ENCODE measurements around the gene GIT2. TPM values are rescaled to one million over a fixed set of nuclear protein-coding genes. Genes with fewer than 3 reads are reported as not detected.
A peak's percentile ranks its signal among the peaks of the same experiment; 100 is the strongest.

GIT2 gene
- total RNA-seq, 1 experiment from 2014 or later, result 36.7 TPM

DNA sequence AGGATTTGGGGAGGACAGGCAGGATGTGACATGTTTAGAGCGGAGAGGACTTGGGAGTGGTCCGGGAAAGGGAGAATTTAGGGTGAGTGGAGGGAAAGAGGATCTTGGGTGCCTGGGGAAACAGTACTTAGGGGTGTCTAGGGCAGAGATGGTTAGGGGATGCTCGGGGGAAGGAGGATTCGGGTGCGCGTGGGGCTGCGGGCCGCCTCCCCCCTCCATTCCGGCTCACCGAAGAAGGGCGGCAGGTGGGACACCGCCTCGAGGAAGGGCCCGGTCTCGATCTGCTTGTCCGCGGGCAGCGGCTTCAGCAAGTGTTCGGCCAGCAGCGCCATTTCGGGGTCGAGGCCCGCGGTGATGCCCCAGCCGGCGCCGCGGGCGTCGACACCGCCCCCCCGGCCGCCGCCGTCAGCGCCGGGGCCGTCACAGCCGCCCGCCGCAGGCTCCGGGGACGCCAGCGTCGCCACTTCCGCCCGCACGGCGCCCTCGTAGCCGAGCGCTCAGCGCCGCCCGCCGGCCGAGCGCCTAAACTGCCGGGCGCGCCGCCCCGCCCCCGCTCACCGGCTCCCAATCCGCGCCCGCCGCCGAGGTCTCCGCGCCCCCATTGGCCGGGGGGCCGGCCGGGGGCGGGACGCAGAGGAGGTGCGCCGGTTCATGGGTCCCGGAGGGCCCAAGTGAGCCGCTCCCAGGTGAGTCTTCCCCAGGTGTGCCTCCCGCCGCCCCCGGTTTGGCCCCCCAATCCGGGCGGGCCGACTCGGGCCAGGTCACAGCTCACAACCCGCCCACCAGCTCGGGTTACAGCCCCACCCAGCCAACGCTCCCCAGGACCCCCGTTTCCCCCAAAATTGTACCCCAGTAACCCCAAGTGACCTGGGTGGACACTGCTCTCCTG, 115.9 kb downstream of the GIT2 start, which contains the start of gene GLTP:
GLTP (minus strand) TSS at position 499 of the 889 bp plus-strand sequence; CDS start at position 332, 167 bp downstream.
- no peak for TF ChIP-seq EZH2 (IDR thresholded peaks at IDR 0.05; ENCODE audit: low read depth)
- no peak for TF ChIP-seq CTCF (conservative IDR thresholded peaks at IDR 0.05)
- peak within 1 kb of the TSS; percentile 56 for H3K27ac ChIP-seq
- H3K4me2 ChIP-seq, result peak within 1 kb of the TSS; percentile 89
- H4K20me1 ChIP-seq (ENCODE audit: insufficient read depth), result no peaks in the 10 kb centered on the region
- no peaks in the 10 kb centered on the region for H3K36me3 ChIP-seq (ENCODE audit: low read depth)
- peak within 1 kb of the TSS; percentile 79 for H3K4me3 ChIP-seq
- H3F3A ChIP-seq (ENCODE audit: insufficient read depth, low read depth), result peaks cover 34% of the 10 kb centered on the region
- peaks cover 88% of the 10 kb centered on the region for H3K4me1 ChIP-seq (replicated peaks; ENCODE audit: insufficient read depth)
- H2AFZ ChIP-seq, result peak within 1 kb of the TSS; percentile 89
- H3K27me3 ChIP-seq (ENCODE audit: insufficient read depth, low read depth), result no peaks in the 10 kb centered on the region
- no TSS peak for BruUV-seq (replicated peaks)
- intact Hi-C loops (cut with micrococcal nuclease; ENCODE audit: unreplicated experiment), result loop anchor here (1.0 kb wide), 2 partner anchors 27 to 75 kb away; no protein-coding TSS in a partner anchor
- ChIA-PET CTCF (interaction anchor here (0.9 to 1.0 kb wide), 2 partner anchors 27 kb away, joined by 3 to 4 read pairs; no protein-coding TSS in a partner anchor), POLR2A (ENCODE audit: unreplicated experiment) (no interaction called here)
- H3K9me3 ChIP-seq (ENCODE audit: insufficient read depth, low read depth), result no peaks in the 10 kb centered on the region
- peak; percentile 69 to 93 for DNase-seq
- peaks cover 41% of the 10 kb centered on the region for H3K79me2 ChIP-seq (ENCODE audit: low read depth)
- no peaks in the 10 kb centered on the region for H3K9me2 ChIP-seq (ENCODE audit: insufficient read depth)

Other genes starting within 250 kb of the GIT2 start
- 3.1 and 3.2 TPM in 2 replicates for gene TRPV4, start 163.0 kb downstream of the GIT2 start, total RNA-seq (2021)
- gene GLTP, start 115.8 kb downstream of the GIT2 start, total RNA-seq (2021), result 30.3 and 31.8 TPM in 2 replicates
- gene TCHP, start 96.1 kb downstream of the GIT2 start, total RNA-seq (2021), result 17.6 and 19.2 TPM in 2 replicates
- gene ANKRD13A, start 3.1 kb upstream of the GIT2 start, total RNA-seq (2021), result 61.8 and 66.9 TPM in 2 replicates
- gene C12orf76, start 52.2 kb upstream of the GIT2 start, total RNA-seq (2021), result 29.2 and 29.4 TPM in 2 replicates
- 12.4 and 19.3 TPM in 2 replicates for gene IFT81, start 128.0 kb upstream of the GIT2 start, total RNA-seq (2021)